ENCODE data around the gene TP63. TPM values are rescaled to one million over a fixed set of nuclear protein-coding genes. Genes with fewer than 3 reads are reported as not detected.

Gene TP63
- total RNA-seq, 2 donors from 2014 or later: not detected

- Histone ChIP-seq H3K36me3 (ENCODE audit: control insufficient read depth, insufficient read depth, low read length) (no peaks in the 10 kb centered on the region), H3K4me3 (ENCODE audit: low read length) (no peak overlapping the region), H3K27me3 (ENCODE audit: control insufficient read depth, insufficient read depth, low read length, poor library complexity, severe bottlenecking) (no peaks in the 10 kb centered on the region), H3K9ac (ENCODE audit: extremely low read depth, low read length, poor library complexity, severe bottlenecking) (no peak overlapping the region), H3K27ac (ENCODE audit: low read depth, low read length) (no peak overlapping the region), H3K4me1 (ENCODE audit: control insufficient read depth, insufficient read depth, low read length) (no peaks in the 10 kb centered on the region), H3K9me3 (ENCODE audit: control insufficient read depth, low read length) (no peaks in the 10 kb centered on the region)
- H3K4me1 Mint-ChIP-seq: peaks cover 7% of the 10 kb centered on the region
- no peaks in the 10 kb centered on the region for H3K27me3 Mint-ChIP-seq (ENCODE audit: insufficient read depth)
- no peak for DNase-seq
- H3K9me3 Mint-ChIP-seq: no peaks in the 10 kb centered on the region
- 91 to 92% methylated on average over 2 to 4 of the region's 4 CpGs for WGBS, 2 experiments (ENCODE audit: insufficient coverage in 1 of 2, insufficient read length in 1 of 2)
- H3K4me3 Mint-ChIP-seq: no peak overlapping the region
- no peak overlapping the region for H3K27ac Mint-ChIP-seq
- TF ChIP-seq, protein P1, sequence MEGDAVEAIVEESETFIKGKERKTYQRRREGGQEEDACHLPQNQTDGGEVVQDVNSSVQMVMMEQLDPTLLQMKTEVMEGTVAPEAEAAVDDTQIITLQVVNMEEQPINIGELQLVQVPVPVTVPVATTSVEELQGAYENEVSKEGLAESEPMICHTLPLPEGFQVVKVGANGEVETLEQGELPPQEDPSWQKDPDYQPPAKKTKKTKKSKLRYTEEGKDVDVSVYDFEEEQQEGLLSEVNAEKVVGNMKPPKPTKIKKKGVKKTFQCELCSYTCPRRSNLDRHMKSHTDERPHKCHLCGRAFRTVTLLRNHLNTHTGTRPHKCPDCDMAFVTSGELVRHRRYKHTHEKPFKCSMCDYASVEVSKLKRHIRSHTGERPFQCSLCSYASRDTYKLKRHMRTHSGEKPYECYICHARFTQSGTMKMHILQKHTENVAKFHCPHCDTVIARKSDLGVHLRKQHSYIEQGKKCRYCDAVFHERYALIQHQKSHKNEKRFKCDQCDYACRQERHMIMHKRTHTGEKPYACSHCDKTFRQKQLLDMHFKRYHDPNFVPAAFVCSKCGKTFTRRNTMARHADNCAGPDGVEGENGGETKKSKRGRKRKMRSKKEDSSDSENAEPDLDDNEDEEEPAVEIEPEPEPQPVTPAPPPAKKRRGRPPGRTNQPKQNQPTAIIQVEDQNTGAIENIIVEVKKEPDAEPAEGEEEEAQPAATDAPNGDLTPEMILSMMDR (conservative IDR thresholded peaks at IDR 0.05): no peak
- no peaks in the 10 kb centered on the region for H3K36me3 Mint-ChIP-seq (ENCODE audit: low read depth)
Observed at GRCh38 chr3:189638276-189639031, 7.3 kb downstream of the TP63 start.

- H3K4me3 Mint-ChIP-seq: no peak overlapping the region
- TF ChIP-seq, protein P1 (conservative IDR thresholded peaks at IDR 0.05): no peak
- no peaks in the 10 kb centered on the region for H3K36me3 ChIP-seq (ENCODE audit: control insufficient read depth, insufficient read depth, low read length)
- no peak overlapping the region for H3K9ac ChIP-seq (ENCODE audit: extremely low read depth, low read length, poor library complexity, severe bottlenecking)
- no peaks in the 10 kb centered on the region for H3K27me3 ChIP-seq (ENCODE audit: control insufficient read depth, insufficient read depth, low read length, poor library complexity, severe bottlenecking)
- no peaks in the 10 kb centered on the region for H3K9me3 ChIP-seq (ENCODE audit: control insufficient read depth, low read length)
- H3K27me3 Mint-ChIP-seq (ENCODE audit: insufficient read depth): no peaks in the 10 kb centered on the region
- no peaks in the 10 kb centered on the region for H3K9me3 Mint-ChIP-seq
- no peak overlapping the region for H3K4me3 ChIP-seq (ENCODE audit: low read length)
- no peak overlapping the region for H3K27ac ChIP-seq (ENCODE audit: low read depth, low read length)
- H3K27ac Mint-ChIP-seq: no peak overlapping the region
- no peaks in the 10 kb centered on the region for H3K4me1 Mint-ChIP-seq
- DNase-seq: no peak
- no peaks in the 10 kb centered on the region for H3K4me1 ChIP-seq (ENCODE audit: control insufficient read depth, insufficient read depth, low read length)
- H3K36me3 Mint-ChIP-seq (ENCODE audit: low read depth): no peaks in the 10 kb centered on the region
Observed at GRCh38 chr3:189641776-189642175, 10.6 kb downstream of the TP63 start.

- Histone ChIP-seq H3K9ac (ENCODE audit: extremely low read depth, low read length, poor library complexity, severe bottlenecking) (no peak overlapping the region), H3K27ac (ENCODE audit: low read depth, low read length) (no peak overlapping the region), H3K27me3 (ENCODE audit: control insufficient read depth, insufficient read depth, low read length, poor library complexity, severe bottlenecking) (no peaks in the 10 kb centered on the region), H3K4me3 (ENCODE audit: low read length) (no peak overlapping the region), H3K36me3 (ENCODE audit: control insufficient read depth, insufficient read depth, low read length) (no peaks in the 10 kb centered on the region), H3K9me3 (ENCODE audit: control insufficient read depth, low read length) (no peaks in the 10 kb centered on the region), H3K4me1 (ENCODE audit: control insufficient read depth, insufficient read depth, low read length) (no peaks in the 10 kb centered on the region)
- Mint-ChIP-seq H3K4me1 (no peaks in the 10 kb centered on the region), H3K36me3 (ENCODE audit: low read depth) (no peaks in the 10 kb centered on the region), H3K9me3 (peaks cover 5% of the 10 kb centered on the region), H3K4me3 (no peak overlapping the region), H3K27me3 (ENCODE audit: insufficient read depth) (no peaks in the 10 kb centered on the region), H3K27ac (no peak overlapping the region)
- DNase-seq: no peak
- WGBS, 2 experiments (ENCODE audit: insufficient coverage in 1 of 2, insufficient read length in 1 of 2): 83 to 94% methylated on average over 2 to 8 of the region's 8 CpGs
- TF ChIP-seq, protein P1 (conservative IDR thresholded peaks at IDR 0.05): no peak
Observed at GRCh38 chr3:189646853-189647542, 15.8 kb downstream of the TP63 start.
